HG02840 (cell line): ENCODE results near the gene EXOSC10.
"Not testable (repeated sequence)": the region's sequence is repeated elsewhere in the genome, so short reads cannot be mapped to it uniquely, and the experiment has no call there.

Experiments used
- ATAC-seq: cut with Tn5 transposase; IDR thresholded peaks from one replicate; pipeline ENCODE4 v1.9.1; 2021; ENCODE audit warnings: mild to moderate bottlenecking, moderate library complexity, moderate number of reproducible peaks; ENCODE audit not compliant: unreplicated experiment, low FRiP score

The EXOSC10 gene

GRCh38 chr1:11114966-11115365, 15.3 kb upstream of the EXOSC10 start:
- no peak for ATAC-seq

- no peak for ATAC-seq
Observed at GRCh38 chr1:11109047-11109760, 9.5 kb upstream of the EXOSC10 start.

- ATAC-seq = no peak
Observed at GRCh38 chr1:11107599-11107998, 7.9 kb upstream of the EXOSC10 start.

- no peak for ATAC-seq
Observed at GRCh38 chr1:11105586-11105985, 5.9 kb upstream of the EXOSC10 start.

GRCh38 chr1:11101347-11101746, 1.7 kb upstream of the EXOSC10 start:
- ATAC-seq = no peak

- ATAC-seq = not testable (repeated sequence)
Observed at GRCh38 chr1:11100806-11101205, 1.1 kb upstream of the EXOSC10 start.

GRCh38 chr1:11100149-11100493, 452 bp upstream of the EXOSC10 start:
- ATAC-seq = no peak

- ATAC-seq = no peak
Observed at GRCh38 chr1:11098931-11099309, 749 bp downstream of the EXOSC10 start.

- not testable (repeated sequence) for ATAC-seq
Observed at GRCh38 chr1:11083784-11084183, 15.9 kb downstream of the EXOSC10 start.

GRCh38 chr1:11080931-11081330, 18.7 kb downstream of the EXOSC10 start:
- ATAC-seq = no peak

- ATAC-seq = no peak
Observed at GRCh38 chr1:11078631-11079030, 21.0 kb downstream of the EXOSC10 start.

- ATAC-seq = not testable (repeated sequence)
Observed at GRCh38 chr1:11073398-11073797, 26.3 kb downstream of the EXOSC10 start.

- ATAC-seq = no peak
Observed at GRCh38 chr1:11072216-11072917, 27.3 kb downstream of the EXOSC10 start.

GRCh38 chr1:11071463-11072215, 28.0 kb downstream of the EXOSC10 start:
- no peak for ATAC-seq

- no peak for ATAC-seq
Observed at GRCh38 chr1:11070876-11071275, 28.8 kb downstream of the EXOSC10 start.

- no peak for ATAC-seq
Observed at GRCh38 chr1:11068600-11069473, 30.8 kb downstream of the EXOSC10 start.

GRCh38 chr1:11067716-11068599, 31.7 kb downstream of the EXOSC10 start:
- no peak for ATAC-seq

- no peak for ATAC-seq
Observed at GRCh38 chr1:11065796-11066195, 33.9 kb downstream of the EXOSC10 start.

GRCh38 chr1:11064942-11065341, 34.7 kb downstream of the EXOSC10 start:
- no peak for ATAC-seq
